GM15510 (cell line): ENCODE results near the gene VWA2.

Experiments
- POLR2A ChIP-seq: IDR thresholded peaks from 3 replicates; pipeline ENCODE4 v1.6.1; 2011; ENCODE audit warnings: borderline replicate concordance; ENCODE audit not compliant: insufficient read length; ENCODE audit errors: extremely low read depth

The VWA2 gene

DNA sequence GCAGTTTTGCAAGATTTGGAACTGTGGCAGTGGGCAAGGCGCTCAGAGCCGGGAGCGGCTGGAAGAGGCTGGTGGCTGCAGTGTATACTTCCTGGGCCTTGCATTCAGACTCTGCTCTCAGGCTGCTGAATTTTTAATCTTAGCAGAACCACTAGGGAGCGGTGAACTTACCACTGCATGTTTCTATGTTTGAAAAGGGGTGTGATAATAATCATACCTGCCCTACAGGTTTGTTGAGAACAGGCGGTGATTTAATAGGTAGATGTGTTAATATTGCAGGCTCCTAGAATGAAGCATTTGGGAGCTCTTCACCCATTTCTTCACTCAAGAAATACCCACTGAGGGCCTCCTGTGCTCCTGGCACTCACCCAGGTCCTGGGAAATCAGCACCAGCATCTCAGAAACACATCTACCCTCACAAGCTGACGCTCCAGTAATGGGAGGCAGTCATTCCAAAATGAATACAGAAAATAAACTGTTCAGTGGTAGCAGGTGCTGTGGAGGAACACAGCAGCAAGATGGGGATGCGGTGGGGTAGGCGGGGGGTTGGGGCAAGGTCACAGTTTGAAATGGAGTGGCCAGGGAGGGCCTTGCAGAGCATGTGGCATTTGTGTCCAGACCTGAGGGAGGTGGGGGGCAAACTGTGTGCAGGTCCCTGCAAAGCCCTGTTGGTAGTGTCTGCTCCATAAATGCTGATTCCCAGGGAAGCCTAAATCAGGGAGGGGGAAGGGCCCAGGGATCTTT, 41.0 kb downstream of the VWA2 start:
- no peak for TF ChIP-seq POLR2A

GRCh38 chr10:114281006-114281405, 42.0 kb downstream of the VWA2 start:
- no peak for TF ChIP-seq POLR2A

DNA sequence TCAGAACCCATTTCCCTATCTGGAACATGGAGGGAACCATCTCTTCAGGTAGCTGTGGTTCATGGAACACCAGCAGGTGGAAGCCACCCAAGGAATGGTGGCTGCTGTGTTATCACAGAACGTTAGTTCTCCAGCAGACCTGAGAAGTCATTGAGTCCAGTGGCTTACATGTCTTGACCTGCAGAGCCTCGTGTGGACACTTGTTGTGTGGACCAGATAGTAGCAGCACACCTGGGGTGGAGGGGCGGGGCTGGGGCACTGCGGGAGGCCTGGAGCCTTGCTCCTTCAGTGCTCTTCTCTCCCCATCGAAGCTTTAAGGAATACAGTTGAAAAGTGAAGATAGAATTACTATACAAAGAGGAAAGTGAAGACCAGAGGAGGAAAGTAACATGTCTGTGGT, 42.4 kb downstream of the VWA2 start:
- no peak for TF ChIP-seq POLR2A

- no peak for TF ChIP-seq POLR2A
Measured at GRCh38 chr10:114282526-114282925, 43.5 kb downstream of the VWA2 start.

DNA sequence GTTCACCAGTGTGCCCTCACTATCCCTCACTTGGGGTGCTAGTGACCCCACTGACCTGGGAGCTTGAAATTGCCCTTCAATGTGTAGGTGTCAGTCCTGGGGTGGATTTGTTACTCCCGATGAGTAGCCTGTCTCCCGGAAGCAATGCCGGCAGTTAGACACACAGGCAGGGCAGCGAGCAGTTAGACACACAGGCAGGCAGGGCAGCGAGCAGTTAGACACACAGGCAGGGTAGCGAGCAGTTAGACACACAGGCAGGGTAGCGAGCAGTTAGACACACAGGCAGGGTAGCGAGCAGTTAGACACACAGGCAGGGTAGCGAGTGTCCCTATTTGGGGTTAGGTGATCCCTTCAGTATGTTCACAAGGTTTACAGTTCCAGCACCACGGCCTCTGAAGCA, 44.0 kb downstream of the VWA2 start:
- TF ChIP-seq POLR2A: no peak

DNA sequence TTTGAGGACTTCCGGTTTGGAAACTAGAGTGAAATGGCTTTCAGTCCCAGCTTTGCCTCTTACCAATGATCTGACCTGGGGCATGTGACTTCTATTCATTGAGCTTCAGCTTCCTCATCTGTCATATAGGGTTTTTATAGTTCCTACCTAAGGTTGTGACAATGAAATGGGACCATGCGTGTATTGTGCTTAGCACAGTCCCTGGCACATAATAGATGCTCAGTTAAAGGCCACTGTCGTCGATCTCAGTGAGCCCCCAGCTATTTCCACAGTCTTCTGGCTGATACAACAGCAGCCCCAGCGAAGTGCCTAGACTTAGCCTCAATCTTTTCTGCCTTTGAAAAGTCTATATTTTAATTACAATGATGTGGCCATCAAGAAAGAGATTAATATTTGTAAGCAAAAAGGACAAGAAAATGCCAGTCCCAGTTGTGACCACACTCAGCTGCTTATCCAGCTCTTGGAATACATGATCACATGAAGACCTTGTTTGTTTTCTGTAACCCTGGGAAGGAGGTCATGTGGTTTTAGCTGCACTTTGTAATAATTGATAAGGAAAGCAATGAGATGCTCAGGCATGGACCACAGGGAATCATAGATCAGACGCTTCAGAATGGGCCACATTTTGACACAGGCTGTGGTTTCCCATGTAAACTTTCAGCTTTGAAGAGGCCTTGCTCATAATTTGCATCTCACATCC, 44.6 kb downstream of the VWA2 start:
- TF ChIP-seq POLR2A: no peak

DNA sequence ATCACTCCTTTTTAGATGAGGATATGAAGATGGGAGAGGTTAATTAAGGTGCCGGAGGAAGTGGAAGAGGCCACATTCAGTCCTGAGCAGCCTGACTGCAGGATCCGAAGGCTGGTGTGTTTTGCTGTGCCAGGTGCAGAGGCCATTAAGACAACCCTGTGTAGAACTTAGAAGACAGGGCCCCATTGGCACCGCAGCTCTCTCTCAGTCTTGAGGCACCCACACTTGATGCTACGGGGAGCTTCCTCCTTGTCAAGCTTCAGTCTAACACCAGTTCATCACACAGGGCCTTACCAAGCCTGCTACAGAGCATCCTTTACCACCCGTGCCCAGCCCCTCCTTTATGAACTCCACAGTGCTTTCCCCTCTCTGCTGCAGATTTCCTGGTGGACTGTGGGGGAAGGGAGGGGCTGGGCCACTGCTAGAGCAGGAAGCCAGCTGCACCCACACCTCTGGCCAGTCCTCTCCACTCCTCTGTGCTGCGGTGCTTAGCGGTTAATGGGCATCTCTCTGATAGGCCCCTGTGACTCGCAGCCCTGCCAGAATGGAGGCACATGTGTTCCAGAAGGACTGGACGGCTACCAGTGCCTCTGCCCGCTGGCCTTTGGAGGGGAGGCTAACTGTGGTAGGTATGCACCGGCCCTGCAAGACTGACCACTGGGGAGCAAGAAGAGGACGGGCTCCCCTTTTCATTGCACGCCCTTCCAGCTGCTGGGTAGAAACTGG, 45.5 kb downstream of the VWA2 start:
- no peak for TF ChIP-seq POLR2A

- no peak for TF ChIP-seq POLR2A
Measured at GRCh38 chr10:114285961-114286441, 46.9 kb downstream of the VWA2 start.

DNA sequence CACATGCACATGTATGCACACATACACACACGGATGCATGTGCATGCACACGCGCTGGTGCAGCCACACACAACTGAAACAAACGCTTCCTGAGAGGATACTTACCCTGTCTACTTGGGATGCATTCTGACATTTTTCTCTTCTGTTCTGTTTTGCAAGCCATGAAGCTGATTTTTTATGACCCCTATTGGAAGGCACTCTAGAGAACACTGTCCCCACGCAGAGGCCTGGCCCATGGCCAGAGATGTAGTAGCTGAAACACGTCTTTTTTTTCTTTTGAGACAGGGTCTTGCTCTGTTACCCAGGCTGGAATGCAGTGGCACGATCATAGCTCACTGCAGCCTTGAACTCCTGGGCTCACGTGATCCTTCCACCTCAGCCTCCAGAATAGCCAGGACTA, 47.9 kb downstream of the VWA2 start:
- no peak for TF ChIP-seq POLR2A

DNA sequence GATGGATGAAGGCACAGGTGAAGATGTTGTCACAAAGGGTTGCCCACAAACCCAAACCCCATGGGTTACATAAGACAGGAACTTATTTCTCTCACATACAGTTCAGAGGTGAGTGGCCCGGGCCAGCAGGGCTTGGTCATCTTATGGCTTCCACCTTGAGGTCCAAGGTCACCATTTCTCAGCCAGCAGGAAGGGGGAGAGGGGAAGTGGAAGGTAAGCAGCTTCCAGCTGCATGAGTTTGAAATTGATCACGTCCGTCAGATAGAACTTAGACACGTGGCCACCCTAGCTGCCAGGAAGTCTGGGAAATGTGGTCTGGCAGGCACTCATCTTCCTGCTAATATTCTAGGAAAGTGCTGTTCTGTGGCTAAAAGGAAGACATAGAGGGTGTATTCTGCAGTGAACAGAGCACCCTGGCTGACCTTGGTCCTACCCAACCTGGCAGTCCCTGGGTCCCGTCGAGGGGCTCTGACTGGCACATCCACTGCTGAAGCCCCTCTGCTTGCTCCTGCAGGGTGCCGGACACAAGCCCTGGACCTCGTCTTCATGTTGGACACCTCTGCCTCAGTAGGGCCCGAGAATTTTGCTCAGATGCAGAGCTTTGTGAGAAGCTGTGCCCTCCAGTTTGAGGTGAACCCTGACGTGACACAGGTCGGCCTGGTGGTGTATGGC, 49.5 kb downstream of the VWA2 start:
- TF ChIP-seq POLR2A: no peak

DNA sequence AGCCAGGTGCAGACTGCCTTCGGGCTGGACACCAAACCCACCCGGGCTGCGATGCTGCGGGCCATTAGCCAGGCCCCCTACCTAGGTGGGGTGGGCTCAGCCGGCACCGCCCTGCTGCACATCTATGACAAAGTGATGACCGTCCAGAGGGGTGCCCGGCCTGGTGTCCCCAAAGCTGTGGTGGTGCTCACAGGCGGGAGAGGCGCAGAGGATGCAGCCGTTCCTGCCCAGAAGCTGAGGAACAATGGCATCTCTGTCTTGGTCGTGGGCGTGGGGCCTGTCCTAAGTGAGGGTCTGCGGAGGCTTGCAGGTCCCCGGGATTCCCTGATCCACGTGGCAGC, 50.0 kb downstream of the VWA2 start:
- TF ChIP-seq POLR2A: no peak

DNA sequence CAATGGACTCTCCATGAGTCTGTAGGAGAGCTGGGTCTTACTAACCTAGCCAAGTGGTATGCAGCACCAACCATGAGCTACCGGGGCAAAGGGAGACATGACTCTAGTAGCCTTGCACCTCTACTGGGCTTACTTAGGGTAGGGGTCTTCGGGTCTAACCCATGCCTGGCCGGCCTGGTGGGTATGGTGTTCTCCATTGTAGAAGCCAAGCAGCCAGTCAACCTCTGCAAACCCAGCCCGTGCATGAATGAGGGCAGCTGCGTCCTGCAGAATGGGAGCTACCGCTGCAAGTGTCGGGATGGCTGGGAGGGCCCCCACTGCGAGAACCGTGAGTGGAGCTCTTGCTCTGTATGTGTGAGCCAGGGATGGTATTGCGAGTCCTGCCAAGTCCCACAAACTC, 51.0 kb downstream of the VWA2 start:
- no peak for TF ChIP-seq POLR2A

DNA sequence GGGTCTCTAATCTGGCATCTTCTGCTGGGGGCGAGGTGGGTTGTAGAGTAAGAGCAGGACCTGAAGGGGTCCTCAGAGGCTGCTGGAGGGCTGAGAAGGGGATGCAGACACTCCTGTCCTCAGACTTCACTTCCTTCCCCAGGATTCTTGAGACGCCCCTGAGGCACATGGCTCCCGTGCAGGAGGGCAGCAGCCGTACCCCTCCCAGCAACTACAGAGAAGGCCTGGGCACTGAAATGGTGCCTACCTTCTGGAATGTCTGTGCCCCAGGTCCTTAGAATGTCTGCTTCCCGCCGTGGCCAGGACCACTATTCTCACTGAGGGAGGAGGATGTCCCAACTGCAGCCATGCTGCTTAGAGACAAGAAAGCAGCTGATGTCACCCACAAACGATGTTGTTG, 52.0 kb downstream of the VWA2 start:
- TF ChIP-seq POLR2A: no peak

DNA sequence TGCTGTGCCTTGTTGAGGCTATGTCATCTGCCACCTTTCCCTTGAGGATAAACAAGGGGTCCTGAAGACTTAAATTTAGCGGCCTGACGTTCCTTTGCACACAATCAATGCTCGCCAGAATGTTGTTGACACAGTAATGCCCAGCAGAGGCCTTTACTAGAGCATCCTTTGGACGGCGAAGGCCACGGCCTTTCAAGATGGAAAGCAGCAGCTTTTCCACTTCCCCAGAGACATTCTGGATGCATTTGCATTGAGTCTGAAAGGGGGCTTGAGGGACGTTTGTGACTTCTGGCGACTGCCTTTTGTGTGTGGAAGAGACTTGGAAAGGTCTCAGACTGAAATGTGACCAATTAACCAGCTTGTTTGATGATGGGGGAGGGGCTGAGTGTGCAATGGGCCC, 52.5 kb downstream of the VWA2 start:
- no peak for TF ChIP-seq POLR2A

- no peak for TF ChIP-seq POLR2A
Measured at GRCh38 chr10:114293075-114293474, 54.0 kb downstream of the VWA2 start.
